ENCODE measurements around the gene BICRA.

The BICRA gene

DNA sequence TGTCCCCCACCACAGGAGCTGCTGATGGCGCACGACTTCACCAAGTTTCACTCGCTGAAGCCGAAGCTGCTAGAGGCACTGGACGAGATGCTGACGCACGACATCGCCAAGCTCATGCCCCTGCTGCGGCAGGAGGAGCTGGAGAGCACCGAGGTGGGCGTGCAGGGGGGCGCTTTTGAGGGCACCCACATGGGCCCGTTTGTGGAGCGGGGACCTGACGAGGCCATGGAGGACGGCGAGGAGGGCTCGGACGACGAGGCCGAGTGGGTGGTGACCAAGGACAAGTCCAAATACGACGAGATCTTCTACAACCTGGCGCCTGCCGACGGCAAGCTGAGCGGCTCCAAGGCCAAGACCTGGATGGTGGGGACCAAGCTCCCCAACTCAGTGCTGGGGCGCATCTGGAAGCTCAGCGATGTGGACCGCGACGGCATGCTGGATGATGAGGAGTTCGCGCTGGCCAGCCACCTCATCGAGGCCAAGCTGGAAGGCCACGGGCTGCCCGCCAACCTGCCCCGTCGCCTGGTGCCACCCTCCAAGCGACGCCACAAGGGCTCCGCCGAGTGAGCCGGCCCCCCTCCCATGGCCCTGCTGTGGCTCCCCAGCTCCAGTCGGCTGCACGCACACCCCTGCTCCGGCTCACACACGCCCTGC is 132.1 kb downstream of the BICRA start:
- Histone ChIP-seq H3K4me2 (ENCODE audit: low read length) (no peak overlapping the region), H3K27ac (ENCODE audit: low read depth, low read length, poor library complexity, severe bottlenecking) (no peak overlapping the region), H3K4me1 (ENCODE audit: insufficient read depth, low read length, severe bottlenecking) (peaks cover 20% of the 10 kb centered on the region), H4K20me1 (ENCODE audit: insufficient read depth, low read length) (no peaks in the 10 kb centered on the region), H3K9ac (ENCODE audit: low read length) (no peak overlapping the region), H3K9me3 (ENCODE audit: low read length) (no peaks in the 10 kb centered on the region), H3K9me2 (ENCODE audit: low read depth, low read length) (no peaks in the 10 kb centered on the region), H3K79me2 (ENCODE audit: insufficient read depth, low read length) (peaks cover 3% of the 10 kb centered on the region; the same call in 1 of the 2 replicates), H2AFZ (ENCODE audit: low read length) (no peak overlapping the region), H3F3A (ENCODE audit: insufficient read depth, low read length) (no peaks in the 10 kb centered on the region), H3K36me3 (ENCODE audit: insufficient read depth, low read length) (no peaks in the 10 kb centered on the region), H3K27me3 (ENCODE audit: insufficient read depth, low read length) (no peaks in the 10 kb centered on the region), H3K4me3 (ENCODE audit: low read depth, low read length, poor library complexity, severe bottlenecking) (no peak overlapping the region)
- no peak for TF ChIP-seq EZH2 (IDR thresholded peaks at IDR 0.05; ENCODE audit: borderline replicate concordance, low read length)
- TF ChIP-seq, protein P1, sequence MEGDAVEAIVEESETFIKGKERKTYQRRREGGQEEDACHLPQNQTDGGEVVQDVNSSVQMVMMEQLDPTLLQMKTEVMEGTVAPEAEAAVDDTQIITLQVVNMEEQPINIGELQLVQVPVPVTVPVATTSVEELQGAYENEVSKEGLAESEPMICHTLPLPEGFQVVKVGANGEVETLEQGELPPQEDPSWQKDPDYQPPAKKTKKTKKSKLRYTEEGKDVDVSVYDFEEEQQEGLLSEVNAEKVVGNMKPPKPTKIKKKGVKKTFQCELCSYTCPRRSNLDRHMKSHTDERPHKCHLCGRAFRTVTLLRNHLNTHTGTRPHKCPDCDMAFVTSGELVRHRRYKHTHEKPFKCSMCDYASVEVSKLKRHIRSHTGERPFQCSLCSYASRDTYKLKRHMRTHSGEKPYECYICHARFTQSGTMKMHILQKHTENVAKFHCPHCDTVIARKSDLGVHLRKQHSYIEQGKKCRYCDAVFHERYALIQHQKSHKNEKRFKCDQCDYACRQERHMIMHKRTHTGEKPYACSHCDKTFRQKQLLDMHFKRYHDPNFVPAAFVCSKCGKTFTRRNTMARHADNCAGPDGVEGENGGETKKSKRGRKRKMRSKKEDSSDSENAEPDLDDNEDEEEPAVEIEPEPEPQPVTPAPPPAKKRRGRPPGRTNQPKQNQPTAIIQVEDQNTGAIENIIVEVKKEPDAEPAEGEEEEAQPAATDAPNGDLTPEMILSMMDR (IDR thresholded peaks at IDR 0.05; ENCODE audit: low read length): no peak

- TF ChIP-seq, protein P1 (IDR thresholded peaks at IDR 0.05; ENCODE audit: low read length): no peak
- TF ChIP-seq EZH2 (IDR thresholded peaks at IDR 0.05; ENCODE audit: borderline replicate concordance, low read length): no peak
- no peak overlapping the region for H3K9ac ChIP-seq (ENCODE audit: low read length)
- no peak overlapping the region for H3K4me2 ChIP-seq (ENCODE audit: low read length)
- H3K27me3 ChIP-seq (ENCODE audit: insufficient read depth, low read length): no peaks in the 10 kb centered on the region
- peaks cover 6% of the 10 kb centered on the region; the same call in 1 of the 2 replicates for H3K79me2 ChIP-seq (ENCODE audit: insufficient read depth, low read length)
- H3K27ac ChIP-seq (ENCODE audit: low read depth, low read length, poor library complexity, severe bottlenecking): no peak overlapping the region
- peaks cover 1% of the 10 kb centered on the region; the same call in 1 of the 2 replicates for H3K36me3 ChIP-seq (ENCODE audit: insufficient read depth, low read length)
- no peak overlapping the region for H2AFZ ChIP-seq (ENCODE audit: low read length)
- peaks cover 26% of the 10 kb centered on the region for H3K4me1 ChIP-seq (ENCODE audit: insufficient read depth, low read length, severe bottlenecking)
- H3F3A ChIP-seq (ENCODE audit: insufficient read depth, low read length): no peaks in the 10 kb centered on the region
- H3K9me2 ChIP-seq (ENCODE audit: low read depth, low read length): no peaks in the 10 kb centered on the region
- H3K9me3 ChIP-seq (ENCODE audit: low read length): no peaks in the 10 kb centered on the region
- no peaks in the 10 kb centered on the region for H4K20me1 ChIP-seq (ENCODE audit: insufficient read depth, low read length)
- no peak overlapping the region for H3K4me3 ChIP-seq (ENCODE audit: low read depth, low read length, poor library complexity, severe bottlenecking)
These were observed 132.7 kb downstream of the BICRA start for GRCh38 chr19:47741544-47742140.

DNA sequence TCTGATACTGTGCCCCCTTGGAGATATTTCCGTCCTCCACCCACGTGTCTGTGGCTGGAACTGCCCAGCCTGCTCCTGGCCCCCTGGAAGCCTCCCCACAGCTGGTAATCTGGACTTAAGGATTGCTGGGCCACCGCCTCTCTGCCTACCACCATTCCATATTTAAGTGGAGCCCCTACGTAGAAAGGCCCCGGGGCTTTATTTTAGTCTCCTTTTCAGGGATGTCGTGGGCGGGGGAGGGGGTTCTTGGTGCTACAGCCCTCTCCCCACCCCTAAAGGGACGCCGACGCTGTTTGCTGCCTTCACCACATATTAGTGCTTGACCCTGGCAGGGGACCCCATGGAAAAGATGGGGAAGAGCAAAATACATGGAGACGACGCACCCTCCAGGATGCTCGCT is 133.7 kb downstream of the BICRA start:
- Histone ChIP-seq H3K4me1 (ENCODE audit: insufficient read depth, low read length, severe bottlenecking) (peaks cover 33% of the 10 kb centered on the region), H3K4me3 (ENCODE audit: low read depth, low read length, poor library complexity, severe bottlenecking) (no peak overlapping the region), H3K9ac (ENCODE audit: low read length) (no peak overlapping the region), H3F3A (ENCODE audit: insufficient read depth, low read length) (no peaks in the 10 kb centered on the region), H3K9me3 (ENCODE audit: low read length) (no peaks in the 10 kb centered on the region), H3K27me3 (ENCODE audit: insufficient read depth, low read length) (no peaks in the 10 kb centered on the region), H2AFZ (ENCODE audit: low read length) (no peak overlapping the region), H3K79me2 (ENCODE audit: insufficient read depth, low read length) (peaks cover 11% of the 10 kb centered on the region; the same call in 1 of the 2 replicates), H3K4me2 (ENCODE audit: low read length) (no peak overlapping the region), H4K20me1 (ENCODE audit: insufficient read depth, low read length) (no peaks in the 10 kb centered on the region), H3K9me2 (ENCODE audit: low read depth, low read length) (no peaks in the 10 kb centered on the region), H3K36me3 (ENCODE audit: insufficient read depth, low read length) (peaks cover 9% of the 10 kb centered on the region; the same call in 1 of the 2 replicates), H3K27ac (ENCODE audit: low read depth, low read length, poor library complexity, severe bottlenecking) (no peak overlapping the region)
- TF ChIP-seq, protein P1 (IDR thresholded peaks at IDR 0.05; ENCODE audit: low read length): no peak
- TF ChIP-seq EZH2 (IDR thresholded peaks at IDR 0.05; ENCODE audit: borderline replicate concordance, low read length): no peak
